ENCODE measurements around the gene PCNX3. TPM values are rescaled to one million over a fixed set of nuclear protein-coding genes. Genes with fewer than 3 reads are reported as not detected.
A peak's percentile ranks its signal among the peaks of the same experiment; 100 is the strongest.

PCNX3 gene
- total RNA-seq, 2 donors from 2014 or later, result 65.1 to 96.9 TPM

DNA sequence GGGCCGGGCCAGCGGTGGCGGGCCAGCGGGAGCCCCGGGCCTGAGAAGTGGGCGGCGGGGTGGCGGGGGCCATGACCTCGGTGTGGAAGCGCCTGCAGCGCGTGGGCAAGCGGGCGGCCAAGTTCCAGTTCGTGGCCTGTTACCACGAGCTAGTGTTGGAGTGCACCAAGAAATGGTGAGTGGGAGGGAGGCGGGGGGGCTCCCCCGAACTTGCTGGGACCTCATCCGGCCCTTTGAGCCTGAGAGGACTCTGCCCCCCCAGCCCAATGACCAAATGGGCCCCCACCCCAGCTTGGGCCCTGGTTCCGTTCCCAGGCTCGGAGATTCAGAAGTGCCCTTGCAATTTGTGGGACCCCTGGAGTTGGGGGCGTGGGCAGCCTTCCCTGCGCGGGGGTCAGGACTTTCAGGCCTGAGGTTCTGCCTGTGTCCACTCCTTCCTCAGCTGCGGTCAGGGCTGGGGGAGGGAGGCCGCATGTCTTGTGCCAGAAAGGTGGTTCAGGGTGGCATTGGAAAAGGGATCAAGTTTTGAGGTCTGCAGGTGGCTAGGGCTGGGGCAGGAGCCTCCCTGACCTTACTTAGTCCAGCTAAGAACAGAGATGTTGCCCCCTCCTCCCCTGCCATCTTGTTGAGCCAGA lies 39.2 kb upstream of the PCNX3 start:
- Mint-ChIP-seq H3K4me3 (peak overlapping the region; percentile 82), H3K36me3 (no peaks in the 10 kb centered on the region), H3K27ac (peak overlapping the region; percentile 58 to 86), H3K4me1 (ENCODE audit: low read depth in 2 of 2) (peaks cover 41 to 48% of the 10 kb centered on the region in 2 donors), H3K27me3 (no peaks in the 10 kb centered on the region), H3K9me3 (no peaks in the 10 kb centered on the region)
- peak in 1 of 2 donors; percentile 3 for ATAC-seq
- no peak for DNase-seq (ENCODE audit: low spot score)

DNA sequence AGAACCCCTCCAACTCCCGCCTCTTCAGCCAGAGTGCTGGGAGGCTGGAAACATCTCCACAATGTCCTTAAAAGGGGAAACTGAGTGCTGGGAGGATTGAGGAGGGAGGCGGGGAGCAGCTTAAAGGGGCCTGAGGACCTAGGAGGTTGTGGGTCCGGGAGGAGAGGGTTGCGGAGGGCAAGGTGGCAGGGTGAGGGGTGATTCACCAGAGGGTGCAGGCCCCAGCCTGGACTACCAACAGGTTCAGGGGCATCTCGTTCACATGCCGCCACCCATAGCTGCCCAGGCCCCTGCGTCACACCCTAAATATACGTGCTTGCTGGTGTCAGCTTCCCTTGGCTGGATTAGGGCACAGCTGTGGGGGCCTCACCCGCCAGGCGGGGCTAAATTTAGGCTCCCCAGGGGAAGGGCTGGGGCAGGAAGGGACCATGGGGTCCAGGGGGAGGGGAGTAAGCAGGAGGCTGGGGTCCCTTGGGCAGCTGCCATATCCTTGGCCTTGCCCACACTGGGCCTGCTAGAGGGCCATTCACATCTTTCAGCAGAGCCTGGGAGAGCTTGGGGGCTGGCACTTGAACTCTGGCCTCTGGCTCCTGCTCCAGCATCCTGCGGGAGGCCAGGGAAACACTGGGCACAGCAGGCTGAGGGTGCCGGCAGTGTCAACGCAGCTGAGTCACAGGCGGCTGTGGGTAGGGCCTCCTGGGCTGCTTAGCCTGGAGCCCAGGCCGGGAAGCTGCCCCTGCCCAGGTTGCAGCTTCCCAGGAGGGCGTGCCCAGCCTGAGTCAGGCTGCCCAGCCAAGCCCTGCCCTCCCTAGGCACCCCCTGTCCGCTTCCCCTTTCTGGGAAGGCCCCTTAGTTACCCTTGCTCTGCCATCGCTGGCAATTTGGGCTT lies 38.5 kb upstream of the PCNX3 start:
- no peaks in the 10 kb centered on the region for H3K27me3 Mint-ChIP-seq
- H3K9me3 Mint-ChIP-seq, result no peaks in the 10 kb centered on the region
- H3K36me3 Mint-ChIP-seq, result no peaks in the 10 kb centered on the region
- H3K4me1 Mint-ChIP-seq (ENCODE audit: low read depth in 2 of 2), result peaks cover 33 to 45% of the 10 kb centered on the region in 2 donors
- ATAC-seq (peak in 1 of 2 donors; percentile 7), DNase-seq (ENCODE audit: low spot score) (no peak)
- H3K4me3 Mint-ChIP-seq, result peak overlapping the region; percentile 82
- H3K27ac Mint-ChIP-seq, result peak overlapping the region; percentile 58 to 86

DNA sequence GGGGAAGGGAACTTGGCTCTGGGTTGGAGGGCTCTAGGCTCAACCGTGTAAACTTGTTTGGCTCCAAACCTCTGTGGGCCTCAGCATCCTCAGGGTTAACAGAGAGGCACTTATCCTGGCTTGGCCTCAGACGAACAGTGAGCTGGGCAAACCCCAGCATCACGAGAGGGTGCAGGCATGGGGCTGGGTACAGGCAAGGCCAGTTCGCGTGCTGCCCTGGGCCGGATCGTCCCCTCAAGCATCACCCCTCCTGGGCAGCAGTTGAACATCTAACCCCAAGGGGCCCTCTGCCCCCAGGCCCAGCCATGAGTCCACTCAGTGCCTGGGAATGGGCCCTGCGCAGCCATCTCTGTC lies 37.8 kb upstream of the PCNX3 start:
- Mint-ChIP-seq H3K27ac (peak overlapping the region; percentile 58 to 86), H3K36me3 (no peaks in the 10 kb centered on the region), H3K9me3 (no peaks in the 10 kb centered on the region), H3K4me1 (ENCODE audit: low read depth in 2 of 2) (peaks cover 35 to 47% of the 10 kb centered on the region in 2 donors), H3K27me3 (no peaks in the 10 kb centered on the region), H3K4me3 (peak overlapping the region; percentile 82)
- ATAC-seq, result no peak
- DNase-seq (ENCODE audit: low spot score), result no peak

DNA sequence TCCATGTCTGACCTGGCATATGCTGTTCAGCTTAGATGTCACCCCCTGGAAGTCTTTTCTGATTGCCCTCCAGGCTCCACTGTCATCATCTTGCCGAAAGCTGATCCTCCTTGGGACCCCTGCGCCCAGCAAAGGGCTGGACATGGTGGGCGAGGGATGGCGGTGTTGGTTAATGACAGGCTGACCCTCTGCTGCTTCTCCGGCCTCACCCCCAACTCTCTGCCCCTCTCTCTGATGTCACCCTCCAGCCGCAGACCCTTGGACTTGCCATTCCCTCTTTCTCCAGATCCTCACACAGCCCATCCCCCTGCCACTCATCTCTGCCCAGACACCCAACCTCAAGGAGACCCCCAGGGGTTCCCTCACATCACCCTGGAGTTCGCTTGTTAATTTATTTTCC lies 37.4 kb upstream of the PCNX3 start:
- peak overlapping the region; percentile 58 to 86 for H3K27ac Mint-ChIP-seq
- H3K4me3 Mint-ChIP-seq, result peak overlapping the region; percentile 82
- no peaks in the 10 kb centered on the region for H3K36me3 Mint-ChIP-seq
- ATAC-seq, result no peak
- no peaks in the 10 kb centered on the region for H3K9me3 Mint-ChIP-seq
- H3K27me3 Mint-ChIP-seq, result no peaks in the 10 kb centered on the region
- DNase-seq (ENCODE audit: low spot score), result no peak
- peaks cover 39 to 51% of the 10 kb centered on the region in 2 donors for H3K4me1 Mint-ChIP-seq (ENCODE audit: low read depth in 2 of 2)

DNA sequence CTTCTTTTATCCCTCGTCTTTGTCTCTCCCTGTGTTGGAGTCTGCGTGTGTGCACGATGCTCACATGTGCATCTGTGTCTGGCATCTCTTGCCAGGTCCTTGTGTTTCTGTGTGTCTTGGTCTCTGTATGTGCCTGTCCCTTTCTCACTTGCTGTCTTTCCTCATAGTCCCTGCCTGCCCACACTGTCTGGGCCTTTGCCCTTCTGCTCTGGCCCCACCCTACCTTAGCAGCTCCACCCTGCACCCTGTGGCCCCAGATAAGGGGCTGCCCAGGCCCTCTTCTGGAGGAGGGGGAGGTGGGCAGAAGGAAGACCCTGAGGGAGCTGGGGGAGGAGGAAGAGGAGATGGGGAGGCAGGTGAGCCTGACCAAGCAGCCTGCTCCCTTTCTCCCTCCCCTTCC lies 36.9 kb upstream of the PCNX3 start:
- no peaks in the 10 kb centered on the region for H3K36me3 Mint-ChIP-seq
- peak overlapping the region; percentile 82 for H3K4me3 Mint-ChIP-seq
- DNase-seq (ENCODE audit: low spot score) (no peak), ATAC-seq (no peak)
- H3K9me3 Mint-ChIP-seq, result no peaks in the 10 kb centered on the region
- H3K4me1 Mint-ChIP-seq (ENCODE audit: low read depth in 2 of 2), result peaks cover 41 to 54% of the 10 kb centered on the region in 2 donors
- H3K27ac Mint-ChIP-seq, result peak overlapping the region; percentile 58 to 86
- H3K27me3 Mint-ChIP-seq, result no peaks in the 10 kb centered on the region

DNA sequence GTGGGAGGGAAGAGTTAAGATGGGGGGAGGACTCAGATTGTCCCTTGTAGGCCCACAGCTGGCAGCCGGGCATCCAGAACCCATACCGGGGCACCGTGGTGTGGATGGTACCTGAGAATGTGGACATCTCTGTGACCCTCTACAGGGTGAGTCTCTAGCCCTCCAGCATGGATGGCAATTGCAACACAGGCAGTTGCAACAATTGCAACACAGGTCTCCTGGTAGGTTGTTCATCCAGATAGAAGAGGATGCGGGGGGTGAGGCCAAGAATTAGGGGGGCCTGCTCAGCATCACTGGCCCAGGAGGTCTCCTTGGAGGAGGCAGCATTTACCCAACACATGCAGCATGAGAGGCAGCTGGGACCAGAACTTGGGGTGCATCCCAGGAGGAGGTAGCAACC lies 36.3 kb upstream of the PCNX3 start:
- DNase-seq (ENCODE audit: low spot score) (no peak), ATAC-seq (no peak)
- no peaks in the 10 kb centered on the region for H3K9me3 Mint-ChIP-seq
- peak overlapping the region in 1 of 2 donors; percentile 86 for H3K27ac Mint-ChIP-seq
- H3K4me3 Mint-ChIP-seq, result no peak overlapping the region
- H3K27me3 Mint-ChIP-seq, result no peaks in the 10 kb centered on the region
- H3K36me3 Mint-ChIP-seq, result no peaks in the 10 kb centered on the region
- peaks cover 40 to 56% of the 10 kb centered on the region in 2 donors for H3K4me1 Mint-ChIP-seq (ENCODE audit: low read depth in 2 of 2)

DNA sequence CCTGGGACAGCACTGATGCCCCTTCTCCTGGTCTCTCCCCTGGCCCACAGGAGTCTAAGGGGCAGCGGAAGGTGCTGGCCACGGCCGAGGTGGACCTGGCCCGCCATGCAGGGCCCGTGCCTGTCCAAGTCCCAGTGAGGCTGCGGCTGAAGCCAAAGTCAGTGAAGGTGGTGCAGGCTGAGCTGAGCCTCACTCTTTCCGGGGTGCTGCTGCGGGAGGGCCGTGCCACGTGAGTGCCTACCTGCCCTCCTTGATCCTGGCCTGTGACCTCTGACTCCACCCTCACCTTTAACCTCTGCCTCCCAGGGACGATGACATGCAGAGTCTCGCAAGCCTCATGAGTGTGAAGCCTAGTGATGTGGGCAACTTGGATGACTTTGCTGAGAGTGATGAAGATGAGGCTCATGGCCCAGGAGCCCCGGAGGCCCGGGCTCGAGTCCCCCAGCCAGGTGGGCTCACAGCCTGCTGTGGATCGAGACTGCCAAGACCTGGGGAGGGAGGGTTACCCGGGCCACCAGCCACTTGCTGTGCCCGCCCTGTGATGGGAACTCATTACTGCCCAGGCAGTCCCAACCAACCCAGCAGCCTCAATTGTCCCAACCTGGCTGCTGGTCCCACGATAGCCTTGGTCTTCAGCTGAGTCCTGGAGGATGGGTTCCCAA lies 35.4 kb upstream of the PCNX3 start:
- Mint-ChIP-seq H3K36me3 (no peaks in the 10 kb centered on the region), H3K4me3 (no peak overlapping the region), H3K4me1 (ENCODE audit: low read depth in 2 of 2) (peaks cover 35 to 51% of the 10 kb centered on the region in 2 donors), H3K9me3 (no peaks in the 10 kb centered on the region), H3K27ac (peak overlapping the region; percentile 43 to 86), H3K27me3 (no peaks in the 10 kb centered on the region)
- ATAC-seq (no peak), DNase-seq (ENCODE audit: low spot score) (no peak)

DNA sequence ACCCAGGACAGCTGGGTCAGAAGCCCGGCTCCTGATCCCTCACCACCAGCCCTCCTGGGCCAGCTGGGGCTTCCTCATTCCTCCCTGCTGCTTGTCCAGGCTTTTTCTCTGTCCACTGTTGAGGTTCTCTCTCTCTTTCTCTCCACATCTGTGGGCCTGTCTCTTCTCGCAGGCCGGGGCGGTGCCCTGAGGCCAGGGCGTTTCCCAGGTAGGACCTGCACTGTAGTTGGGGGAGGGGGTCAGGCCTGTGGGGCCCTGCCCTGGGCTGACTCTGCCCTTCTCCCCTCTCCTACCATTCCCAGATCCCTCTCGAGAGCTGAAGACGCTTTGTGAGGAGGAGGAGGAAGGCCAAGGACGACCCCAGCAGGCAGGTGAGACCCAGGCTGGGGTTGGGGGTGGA lies 34.8 kb upstream of the PCNX3 start:
- H3K27me3 Mint-ChIP-seq, result no peaks in the 10 kb centered on the region
- no peak overlapping the region for H3K4me3 Mint-ChIP-seq
- H3K36me3 Mint-ChIP-seq, result no peaks in the 10 kb centered on the region
- DNase-seq (ENCODE audit: low spot score) (no peak), ATAC-seq (no peak)
- peaks cover 30 to 47% of the 10 kb centered on the region in 2 donors for H3K4me1 Mint-ChIP-seq (ENCODE audit: low read depth in 2 of 2)
- peak overlapping the region; percentile 43 to 54 for H3K27ac Mint-ChIP-seq
- H3K9me3 Mint-ChIP-seq, result no peaks in the 10 kb centered on the region

DNA sequence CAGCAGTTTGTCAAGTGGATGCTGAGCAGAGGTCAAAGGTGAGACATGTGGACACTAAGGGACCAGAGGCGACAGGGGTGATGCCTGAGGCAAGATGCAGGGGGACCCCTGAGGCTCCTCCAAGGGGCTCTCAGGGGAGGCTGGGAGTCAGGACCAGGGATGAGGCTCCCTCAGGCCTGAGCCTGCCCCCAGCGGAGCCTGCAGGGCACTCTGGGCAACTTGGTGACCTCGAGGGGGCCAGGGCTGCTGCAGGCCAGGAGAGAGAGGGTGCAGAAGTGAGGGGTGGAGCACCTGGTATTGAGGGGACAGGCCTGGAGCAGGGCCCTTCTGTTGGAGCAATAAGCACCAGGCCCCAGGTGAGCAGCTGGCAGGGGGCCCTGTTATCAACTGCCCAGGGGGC lies 33.6 kb upstream of the PCNX3 start:
- Mint-ChIP-seq H3K9me3 (no peaks in the 10 kb centered on the region), H3K27ac (peak overlapping the region; percentile 65 to 90), H3K4me3 (no peak overlapping the region), H3K4me1 (ENCODE audit: low read depth in 2 of 2) (peaks cover 38 to 54% of the 10 kb centered on the region in 2 donors), H3K36me3 (no peaks in the 10 kb centered on the region), H3K27me3 (no peaks in the 10 kb centered on the region)
- no peak for ATAC-seq
- no peak for DNase-seq (ENCODE audit: low spot score)

DNA sequence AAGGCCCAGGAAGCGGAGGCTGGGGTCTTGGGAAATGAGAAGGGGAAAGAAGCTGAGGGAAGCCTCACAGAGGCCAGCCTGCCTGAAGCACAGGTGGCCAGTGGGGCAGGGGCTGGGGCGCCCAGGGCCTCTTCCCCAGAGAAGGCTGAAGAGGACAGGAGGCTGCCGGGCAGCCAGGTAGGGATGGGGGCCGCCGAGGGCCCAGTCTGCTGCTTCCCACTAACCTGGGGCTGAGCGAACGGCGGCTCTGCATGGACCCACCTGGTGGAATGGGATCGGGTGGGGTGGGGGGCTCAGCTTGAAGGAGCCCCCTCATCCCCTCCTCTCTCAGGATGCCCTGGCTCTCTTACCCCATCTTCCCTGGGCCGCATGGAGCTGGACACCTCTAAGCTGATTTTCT lies 32.0 kb upstream of the PCNX3 start:
- Mint-ChIP-seq H3K27me3 (no peaks in the 10 kb centered on the region), H3K9me3 (no peaks in the 10 kb centered on the region), H3K36me3 (no peaks in the 10 kb centered on the region), H3K4me1 (ENCODE audit: low read depth in 2 of 2) (peaks cover 42 to 57% of the 10 kb centered on the region in 2 donors), H3K4me3 (no peak overlapping the region), H3K27ac (peak overlapping the region; percentile 65 to 90)
- ATAC-seq, result no peak
- no peak for DNase-seq (ENCODE audit: low spot score)

DNA sequence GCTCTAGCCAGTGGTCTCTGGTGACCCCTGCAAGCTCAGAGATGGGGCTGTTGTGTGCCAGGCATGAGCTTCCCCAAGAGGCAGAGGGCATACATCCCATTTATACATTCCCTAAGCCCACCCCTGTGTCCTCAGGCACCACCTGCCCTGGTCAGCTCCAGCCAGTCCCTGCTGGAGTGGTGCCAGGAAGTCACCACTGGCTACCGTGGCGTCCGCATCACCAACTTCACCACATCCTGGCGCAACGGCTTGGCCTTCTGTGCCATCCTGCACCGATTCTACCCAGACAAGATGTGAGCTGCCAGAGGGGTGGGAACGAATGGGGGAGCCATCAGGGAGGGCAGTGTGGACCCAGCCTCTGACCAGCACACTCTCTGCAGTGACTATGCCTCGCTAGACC lies 31.5 kb upstream of the PCNX3 start:
- Mint-ChIP-seq H3K4me1 (ENCODE audit: low read depth in 2 of 2) (peaks cover 45 to 57% of the 10 kb centered on the region in 2 donors), H3K36me3 (no peaks in the 10 kb centered on the region), H3K27me3 (no peaks in the 10 kb centered on the region), H3K27ac (peak overlapping the region in 1 of 2 donors; percentile 90), H3K4me3 (no peak overlapping the region), H3K9me3 (no peaks in the 10 kb centered on the region)
- ATAC-seq (no peak), DNase-seq (ENCODE audit: low spot score) (no peak)

DNA sequence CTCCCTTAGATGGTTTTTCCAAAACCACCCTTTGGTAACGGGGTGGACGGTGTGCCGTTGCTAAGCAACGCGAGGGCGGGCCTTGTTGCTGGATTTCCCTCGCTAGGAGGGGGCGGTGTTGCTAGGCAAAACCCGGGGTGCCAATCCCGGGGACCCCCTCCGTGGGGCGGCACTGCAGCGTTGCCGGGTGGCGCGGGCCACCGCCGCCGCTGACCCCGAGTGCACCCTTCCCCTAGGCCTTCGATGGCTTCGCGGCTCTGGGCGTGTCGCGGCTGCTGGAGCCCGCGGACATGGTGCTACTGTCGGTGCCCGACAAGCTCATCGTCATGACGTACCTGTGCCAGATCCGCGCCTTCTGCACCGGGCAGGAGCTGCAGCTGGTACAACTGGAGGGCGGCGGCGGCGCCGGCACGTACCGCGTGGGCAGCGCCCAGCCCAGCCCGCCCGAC lies 30.8 kb upstream of the PCNX3 start:
- no peak overlapping the region for H3K4me3 Mint-ChIP-seq
- H3K9me3 Mint-ChIP-seq, result no peaks in the 10 kb centered on the region
- no peak for DNase-seq (ENCODE audit: low spot score)
- no peaks in the 10 kb centered on the region for H3K36me3 Mint-ChIP-seq
- no peaks in the 10 kb centered on the region for H3K27me3 Mint-ChIP-seq
- H3K27ac Mint-ChIP-seq, result no peak overlapping the region
- ATAC-seq, result no peak
- peaks cover 45 to 57% of the 10 kb centered on the region in 2 donors for H3K4me1 Mint-ChIP-seq (ENCODE audit: low read depth in 2 of 2)

DNA sequence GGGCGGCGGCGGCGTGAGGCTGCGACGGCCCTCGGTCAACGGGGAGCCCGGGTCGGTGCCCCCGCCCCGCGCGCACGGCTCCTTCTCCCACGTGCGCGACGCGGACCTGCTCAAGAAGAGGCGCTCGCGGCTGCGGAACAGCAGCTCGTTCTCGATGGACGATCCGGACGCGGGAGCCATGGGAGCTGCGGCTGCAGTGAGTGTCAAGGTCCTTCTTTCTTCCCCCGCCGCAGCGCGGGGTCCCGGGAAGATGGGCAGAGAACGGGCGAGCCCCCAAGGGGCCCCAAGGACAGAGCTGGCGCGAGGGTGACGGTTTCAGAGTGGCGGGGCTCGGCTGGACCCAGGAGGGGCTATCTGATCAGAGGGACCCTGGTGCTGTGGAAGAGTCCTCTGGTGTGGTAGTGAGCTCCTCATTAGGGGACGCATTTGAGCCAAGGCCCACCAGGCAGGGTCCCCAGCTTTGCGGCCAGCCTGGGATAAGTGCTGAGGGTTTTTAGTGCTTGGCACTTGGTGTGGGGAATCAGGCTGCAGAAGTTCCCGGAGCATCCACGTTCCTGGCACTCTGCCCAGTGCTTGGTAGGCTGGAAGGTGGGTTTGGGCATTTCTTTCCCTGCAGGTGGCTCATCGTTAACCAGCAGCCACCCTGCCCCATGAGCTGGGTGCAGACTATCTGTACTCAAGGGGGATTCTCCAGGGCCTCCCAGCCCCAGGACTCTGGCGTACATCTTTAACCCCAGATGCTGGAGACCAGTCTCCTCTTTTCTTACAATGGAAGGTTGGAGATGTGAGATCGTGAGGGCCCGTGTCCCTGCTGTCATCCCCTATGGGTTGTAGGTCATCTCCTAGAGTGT lies 30.0 kb upstream of the PCNX3 start:
- Mint-ChIP-seq H3K9me3 (no peaks in the 10 kb centered on the region), H3K27me3 (no peaks in the 10 kb centered on the region), H3K27ac (peak overlapping the region; percentile 93 to 96), H3K4me3 (peak overlapping the region; percentile 77), H3K36me3 (no peaks in the 10 kb centered on the region), H3K4me1 (ENCODE audit: low read depth in 2 of 2) (peaks cover 45 to 53% of the 10 kb centered on the region in 2 donors)
- DNase-seq (ENCODE audit: low spot score) (no peak), ATAC-seq (no peak)
